ENCODE results near the gene HMSD.
A peak's percentile ranks its signal among the peaks of the same experiment; 100 is the strongest.
"Not testable (repeated sequence)": the region's sequence is repeated elsewhere in the genome, so short reads cannot be mapped to it uniquely, and the experiment has no call there.

Gene HMSD
- 0 to 2.7 (median 0.11) reads per million in 3 experiments for total RNA-seq

DNA sequence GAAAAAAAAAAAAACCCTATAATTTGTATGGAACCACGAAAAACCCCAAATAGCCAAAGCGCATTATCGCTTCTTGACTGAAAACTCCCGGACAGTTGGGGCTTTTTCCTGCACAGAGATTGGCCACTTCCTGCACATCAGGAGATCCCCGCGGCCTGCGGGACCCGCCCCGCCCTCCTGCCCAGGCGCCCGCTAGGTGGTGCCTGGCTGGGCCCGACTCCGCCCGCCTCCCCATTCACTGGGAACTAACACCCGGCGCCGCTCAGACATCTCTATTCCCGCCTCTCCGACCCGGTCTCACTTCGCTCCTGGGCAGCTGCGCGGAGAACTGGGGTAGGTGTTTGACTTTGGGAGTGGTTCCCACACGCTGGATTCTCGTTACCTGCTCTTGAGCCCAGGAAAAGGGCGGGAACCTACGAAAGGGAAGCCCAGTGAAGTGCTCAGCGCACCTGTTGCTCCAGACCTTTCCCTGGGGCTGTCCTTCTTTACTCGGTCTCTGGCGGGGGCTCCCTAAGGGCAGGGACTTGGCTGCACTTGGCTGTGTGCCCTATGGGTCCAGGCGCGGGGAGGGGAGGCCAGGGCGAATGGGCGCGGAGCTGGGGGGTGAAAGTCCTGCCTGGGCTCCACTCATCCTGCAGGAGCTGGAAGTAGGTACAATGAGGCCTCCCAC is at the start of gene HMSD:
TSS of gene HMSD (plus strand) at position 234 of the 670 bp plus-strand sequence. CDS start 4,155 bp downstream, outside the sequence.
- DNase-seq, result peak; percentile 44

- no peak for DNase-seq
These were observed 45.1 kb upstream of the HMSD start for GRCh38 chr18:63903851-63904570.

- no peak for DNase-seq
These were observed 44.4 kb upstream of the HMSD start for GRCh38 chr18:63904694-63905093.

- no peak for DNase-seq
These were observed 43.7 kb upstream of the HMSD start for GRCh38 chr18:63905361-63905760.

GRCh38 chr18:63906056-63906455 is 43.0 kb upstream of the HMSD start:
- DNase-seq, result no peak

GRCh38 chr18:63907664-63908063 is 41.4 kb upstream of the HMSD start, which contains the start of gene SERPINB10:
Gene SERPINB10, plus strand, starts transcription at chr18:63907958. Its CDS starts 7,553 bp downstream, at chr18:63915511.
- DNase-seq, result no peak

- no peak for DNase-seq
These were observed 40.2 kb upstream of the HMSD start for GRCh38 chr18:63908858-63909257.

DNA sequence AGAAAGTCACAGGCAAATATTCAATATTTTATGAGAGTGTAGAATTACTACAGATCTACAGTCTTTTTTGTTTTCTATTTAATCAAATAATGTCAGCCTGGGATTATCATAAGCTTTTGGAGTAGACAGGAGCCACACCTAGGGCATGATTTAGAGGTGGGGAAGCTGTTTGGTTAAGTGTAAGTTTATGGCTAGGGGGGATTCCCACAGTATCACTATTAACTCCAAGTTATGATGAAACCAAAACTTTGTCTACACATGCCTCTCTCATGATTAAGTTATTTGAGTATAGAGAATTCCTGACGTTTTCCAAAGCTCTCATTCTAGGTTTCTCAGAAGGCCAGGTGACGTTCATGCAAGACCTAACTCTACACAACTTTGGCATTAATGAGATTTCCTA is 39.2 kb upstream of the HMSD start:
- DNase-seq, result no peak

DNA sequence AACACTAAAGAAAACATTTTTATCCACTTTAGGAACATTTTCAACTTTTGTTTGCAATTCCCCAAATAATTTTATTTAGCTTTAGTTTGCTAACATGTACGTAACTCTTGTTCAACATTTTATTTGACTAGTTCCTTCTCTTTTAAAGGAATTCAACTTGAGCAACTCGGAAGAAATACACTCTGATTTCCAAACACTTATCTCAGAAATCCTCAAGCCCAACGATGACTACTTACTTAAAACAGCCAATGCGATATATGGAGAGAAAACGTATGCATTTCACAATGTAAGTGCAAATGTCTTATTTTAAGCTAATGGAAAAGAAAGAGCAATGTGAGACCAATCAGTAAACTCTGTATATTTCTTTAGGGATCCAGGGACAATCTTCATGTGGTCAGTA is 31.3 kb upstream of the HMSD start:
- DNase-seq, result no peak

DNA sequence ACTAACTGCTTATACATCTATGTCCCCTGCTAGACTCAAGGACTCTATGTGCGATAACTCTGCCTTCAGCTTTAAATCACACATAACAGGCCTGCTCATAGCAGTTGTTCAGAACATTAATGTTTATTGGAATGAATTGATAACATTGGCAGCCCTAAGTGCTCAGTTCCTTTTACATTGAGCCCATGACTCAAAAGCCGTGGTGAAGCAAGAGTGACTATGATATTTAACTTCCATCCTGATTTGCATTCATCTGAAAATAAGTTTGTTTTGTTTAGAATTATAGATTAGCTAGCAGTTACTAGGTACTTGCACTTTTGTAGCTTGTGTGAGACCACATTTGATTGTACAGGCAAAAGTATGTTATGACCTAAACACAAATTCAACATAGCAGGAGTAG is 27.1 kb upstream of the HMSD start:
- DNase-seq, result no peak

- no peak for DNase-seq
These were observed 24.6 kb upstream of the HMSD start for GRCh38 chr18:63924551-63924950.

DNA sequence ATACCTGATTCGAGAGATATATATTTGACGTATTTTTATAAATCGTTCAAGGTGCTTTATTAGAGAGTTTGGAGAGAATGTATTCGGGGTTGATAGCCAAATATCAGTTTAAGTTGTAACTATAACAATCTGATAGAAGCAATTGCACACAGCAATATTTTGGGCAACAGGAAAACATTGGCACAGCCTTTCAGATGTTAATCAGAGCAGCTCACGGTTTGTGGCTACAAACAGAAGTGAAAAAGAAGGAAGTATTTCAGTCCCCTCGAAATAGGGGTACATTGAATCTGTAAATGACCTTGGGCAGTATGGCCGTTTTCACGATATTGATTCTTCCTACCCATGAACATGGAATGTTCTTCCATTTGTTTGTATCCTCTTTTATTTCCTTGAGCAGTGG is 20.8 kb upstream of the HMSD start:
- no peak for DNase-seq

- not testable (repeated sequence) for DNase-seq
These were observed 19.7 kb upstream of the HMSD start for GRCh38 chr18:63929369-63929768.

DNA sequence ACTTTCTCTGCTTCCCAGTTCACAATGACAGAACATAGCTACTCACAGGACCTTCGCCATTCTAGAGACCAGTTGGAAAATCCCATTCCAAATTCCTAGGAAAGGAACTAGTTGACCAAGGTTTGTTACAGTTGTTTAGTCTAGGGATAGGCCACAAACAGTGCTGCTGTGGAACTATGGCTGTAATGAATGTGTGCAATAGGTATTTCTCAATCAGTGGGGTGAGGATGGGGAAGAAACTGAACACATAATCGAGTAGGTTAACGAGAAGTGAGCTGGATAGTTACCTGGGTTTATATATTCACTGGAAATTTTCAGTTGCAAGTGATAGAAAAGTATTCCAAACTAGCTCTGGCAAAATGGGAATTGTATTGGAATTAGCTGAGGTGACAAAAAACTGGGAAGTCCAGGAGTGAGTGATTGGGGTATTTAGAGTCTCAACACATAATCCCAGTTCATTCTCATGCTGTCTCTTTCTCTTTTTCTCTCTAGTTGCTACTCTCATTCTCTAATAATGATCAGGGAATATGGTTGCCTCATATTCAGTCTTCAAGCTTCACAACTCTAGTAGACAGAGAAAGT is 18.2 kb upstream of the HMSD start:
- no peak for DNase-seq

DNA sequence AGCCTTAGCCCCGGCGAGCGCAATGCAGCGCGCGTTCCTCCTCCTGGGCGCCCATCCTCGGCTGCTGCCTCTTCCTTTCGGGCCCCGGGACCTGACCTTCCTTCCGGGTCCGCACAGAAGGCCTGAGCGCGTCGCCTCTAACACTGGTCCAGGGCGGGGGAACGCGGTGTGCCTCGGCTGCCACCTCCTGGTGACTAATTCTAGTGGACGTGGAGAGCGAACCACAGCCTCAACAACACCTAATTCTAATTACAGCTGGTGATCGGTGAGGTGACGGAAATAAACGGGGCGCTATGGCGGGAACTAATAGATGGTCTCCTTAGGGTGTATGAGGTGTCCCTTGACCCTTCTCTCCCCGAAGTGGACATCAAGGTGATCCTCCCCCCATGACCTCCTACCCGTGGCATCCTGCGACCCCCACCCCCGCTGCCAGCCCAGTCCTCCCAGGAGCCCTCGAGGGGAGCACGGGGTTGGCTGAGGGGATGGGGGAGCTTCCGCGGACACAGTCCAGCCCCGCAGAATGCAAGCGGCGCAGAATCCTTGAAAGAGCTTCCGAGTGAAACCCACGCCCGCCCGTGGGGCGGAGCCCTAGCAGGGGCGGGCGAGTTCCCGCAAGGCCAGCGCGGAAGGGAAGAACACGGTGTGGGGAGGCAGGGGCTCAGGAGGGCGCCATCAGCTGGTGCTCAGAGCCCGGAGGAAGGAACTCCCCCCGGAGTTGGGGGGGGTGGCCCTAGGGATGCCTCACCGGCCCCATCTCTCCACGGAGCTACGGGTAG is 12.8 kb upstream of the HMSD start:
- peak; percentile 16 for DNase-seq

DNA sequence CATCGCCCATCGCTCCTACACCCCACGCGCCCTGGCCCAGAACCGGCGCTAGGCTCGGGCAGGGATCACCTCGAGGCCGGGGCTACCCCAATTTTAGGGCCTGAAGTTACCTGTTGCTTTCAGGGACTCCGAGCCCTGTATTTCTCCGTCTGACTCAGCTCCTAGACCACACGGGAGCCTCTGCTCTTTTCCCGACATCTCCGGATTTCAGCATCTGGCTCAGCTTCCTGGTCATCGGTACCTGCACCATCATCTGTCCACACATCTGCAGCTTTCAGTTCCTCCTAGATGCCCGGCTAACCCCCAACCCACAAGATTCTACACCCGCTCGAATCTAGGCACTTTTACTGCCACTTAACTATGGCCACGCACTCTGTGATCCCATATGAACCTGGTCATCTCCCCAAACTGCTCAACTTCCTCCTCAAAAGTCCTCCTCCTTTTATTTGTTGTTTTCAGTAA is 12.1 kb upstream of the HMSD start:
- DNase-seq, result no peak

DNA sequence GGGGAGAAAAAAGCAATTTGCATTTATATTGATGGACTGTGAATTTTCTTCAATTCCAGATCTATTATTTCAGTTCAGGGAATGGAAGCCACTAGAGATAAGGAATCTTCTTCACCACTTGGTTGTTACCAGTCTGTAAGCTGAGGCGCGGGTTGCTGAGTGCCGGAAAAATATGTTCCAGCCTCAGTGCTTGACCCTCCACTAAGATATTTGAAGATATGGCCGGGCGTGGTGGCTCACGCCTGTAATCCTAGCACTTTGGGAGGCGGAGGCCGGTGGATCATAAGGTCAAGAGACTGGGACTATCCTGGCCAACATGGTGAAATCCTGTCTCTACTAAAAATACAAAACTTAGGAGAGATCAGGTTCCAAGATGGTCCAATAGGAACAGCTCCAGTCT is 9.1 kb upstream of the HMSD start:
- no peak for DNase-seq

- not testable (repeated sequence) for DNase-seq
These were observed 8.5 kb upstream of the HMSD start for GRCh38 chr18:63940543-63941050.

- DNase-seq, result no peak
These were observed 1.9 kb upstream of the HMSD start for GRCh38 chr18:63947051-63947790.

DNA sequence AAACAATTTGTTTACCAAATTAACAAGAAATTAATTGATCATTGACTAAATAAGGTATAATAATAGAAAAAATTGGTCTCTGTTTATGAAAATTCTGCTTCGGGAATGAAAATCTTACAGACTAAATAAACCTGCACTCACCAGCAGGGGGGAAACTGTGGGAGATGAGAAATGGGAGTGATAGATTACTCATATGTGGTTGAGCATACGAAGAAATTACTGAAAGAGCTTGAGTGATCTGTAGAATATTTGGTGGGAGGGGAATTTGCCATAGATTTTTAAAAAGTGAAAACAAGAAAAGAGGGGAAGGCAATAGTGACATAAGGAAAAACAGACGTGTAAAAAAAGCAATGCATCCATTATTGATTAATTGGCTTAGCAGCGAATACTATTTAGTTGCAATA is 2.2 kb downstream of the HMSD start:
- no peak for DNase-seq

DNA sequence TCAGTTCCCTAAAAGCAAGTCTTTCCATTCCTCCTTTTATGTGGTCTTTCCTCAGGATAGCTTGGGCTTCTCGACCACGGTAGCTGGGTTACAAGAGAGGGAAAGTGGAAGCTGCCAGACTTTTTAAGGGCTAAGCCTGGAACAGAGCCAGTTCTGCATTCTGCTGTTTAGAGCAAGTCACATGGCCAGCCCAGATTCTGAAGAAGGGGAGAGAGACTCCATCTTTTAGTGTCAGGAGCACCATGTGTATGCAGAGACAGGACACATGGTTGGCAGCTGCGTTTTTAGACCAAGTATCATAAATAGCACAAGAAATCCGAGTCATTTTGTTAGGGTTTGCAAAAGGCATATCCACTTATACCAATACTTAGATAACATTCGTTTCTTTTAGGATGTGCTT is 4.7 kb downstream of the HMSD start:
- no peak for DNase-seq

DNA sequence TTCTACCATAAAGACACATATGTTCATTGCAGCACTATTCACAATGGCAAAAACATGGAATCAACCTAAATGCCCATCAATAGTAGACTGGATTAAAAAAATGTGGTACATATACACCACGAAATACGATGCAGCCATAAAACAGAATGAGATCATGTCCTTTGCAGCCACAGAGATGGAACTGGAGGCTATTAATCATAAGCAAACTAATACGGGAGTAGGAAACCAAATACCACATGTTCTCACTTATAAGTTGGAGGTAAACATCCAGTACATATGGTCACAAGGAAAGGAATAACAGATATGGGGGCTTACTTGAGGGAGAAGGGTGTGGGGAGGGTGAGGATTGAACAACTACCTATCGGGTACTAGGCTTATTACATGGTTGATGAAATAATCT is 7.7 kb downstream of the HMSD start:
- no peak for DNase-seq
